Prostate gland (tissue), 2 donors: Measurements from ENCODE around the gene CAB39L. TPM values are rescaled to one million over a fixed set of nuclear protein-coding genes. Genes with fewer than 3 reads are reported as not detected.

Experiments
- DNase-seq: peaks from one replicate; pipeline ENCODE4 v3.0.0-alpha.2; 2019; ENCODE audit warnings: low spot score
- H3K27ac ChIP-seq, 2 donors: fragments of 200-600 bp; sonication (generic); 2 replicates each; pipeline ENCODE4 v1.5.1; 2017 to 2019
- H3K27me3 ChIP-seq: fragments of 200-600 bp; sonication (generic); replicated peaks from 2 replicates; pipeline ENCODE4 v1.5.1; 2019; ENCODE audit not compliant: insufficient read depth
- H3K36me3 ChIP-seq, 2 donors: fragments of 200-600 bp; sonication (generic); 1 replicate in 1 of 2; 2 replicates in 1 of 2; pipeline versions ENCODE4 v1.5.1 to v1.8.1; 2017 to 2019
- H3K4me1 ChIP-seq: fragments of 200-600 bp; sonication (generic); replicated peaks from 2 replicates; pipeline ENCODE4 v1.5.1; 2019
- H3K4me3 ChIP-seq, 2 donors: fragments of 200-600 bp; sonication (generic); 2 replicates each; pipeline ENCODE4 v1.5.1; 2017 to 2019
- H3K9me3 ChIP-seq: fragments of 200-600 bp; sonication (generic); 2 replicates; pipeline ENCODE4 v1.5.1; 2017
- CTCF ChIP-seq, 4 experiments: fragments of 200-600 bp in 2 of 4; fragments of 450-650 bp in 2 of 4; sonication (generic) in 2 of 4; IDR thresholded peaks; 1 replicate in 3 of 4; 2 replicates in 1 of 4; pipeline ENCODE4 v1.5.1; 2016 to 2019; ENCODE audit warnings: antibody characterized with exemption in 4 of 4, mild to moderate bottlenecking in 2 of 4, moderate library complexity in 2 of 4
- POLR2A ChIP-seq: fragments of 450-650 bp; IDR thresholded peaks from one replicate; pipeline ENCODE4 v1.6.1; 2016; ENCODE audit warnings: antibody characterized with exemption, mild to moderate bottlenecking
- POLR2AphosphoS5 ChIP-seq: sonication (generic); formaldehyde crosslinking; IDR thresholded peaks from one replicate; pipeline ENCODE4 v1.6.1; 2017; ENCODE audit warnings: antibody characterized with exemption
- WGBS: methylation state at CpG from one replicate; pipeline ENCODE4 v1.1.5; 2018; 5-methylcytosine and 5-hydroxymethylcytosine counted together
- intact Hi-C: fragments of 100-400 bp; cut with DNase I; formaldehyde crosslinking; loops from one replicate; pipeline ENCODE4 v1.14.2; 2022
- total RNA-seq, 2 donors: library from RNA; depleted of rRNA; stranded (reverse); fragments of >200 nt; gene quantifications; one replicate each; pipeline ENCODE4 v1.1.0, GENCODE V29; 2016

Gene CAB39L
- total RNA-seq, 2 donors from 2014 or later, result 43.9 to 96.5 TPM

- no peaks in the 10 kb centered on the region for H3K27me3 ChIP-seq
- peaks cover 5% of the 10 kb centered on the region for H3K4me1 ChIP-seq
- H3K9me3 ChIP-seq, result no peaks in the 10 kb centered on the region
- no peaks in the 10 kb centered on the region for H3K36me3 ChIP-seq
- no peak overlapping the region for H3K4me3 ChIP-seq
- H3K27ac ChIP-seq, result peak overlapping the region in 1 of 2 donors; percentile 30
- 72% methylated on average over 2 of the region's 2 CpGs for WGBS
- intact Hi-C loops, result no loop called here
- TF ChIP-seq CTCF (IDR thresholded peaks at IDR 0.05) (no peak), POLR2A (no peak), POLR2AphosphoS5 (no peak)
- DNase-seq, result no peak
Measured at GRCh38 chr13:49370371-49370770, 73.5 kb downstream of the CAB39L start.

DNA sequence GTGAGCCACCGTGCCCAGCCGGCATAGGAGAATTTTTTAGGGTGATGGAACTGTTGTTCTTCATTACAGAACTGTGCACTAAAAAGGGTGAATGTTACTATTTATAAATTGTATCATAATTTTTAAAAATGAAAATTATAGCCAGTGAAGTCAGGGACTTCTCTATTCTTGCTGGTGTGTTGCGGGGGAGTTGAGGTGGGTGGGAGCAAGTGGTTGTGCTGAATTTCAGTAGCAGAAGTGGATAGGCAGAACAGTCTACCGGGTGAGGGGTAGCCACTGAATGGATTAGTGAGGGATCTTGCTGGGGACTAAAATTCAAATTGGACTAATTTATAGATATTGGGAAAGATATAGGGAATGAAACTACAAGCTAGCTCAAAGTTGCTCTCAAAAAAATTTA, 74.0 kb downstream of the CAB39L start:
- no peaks in the 10 kb centered on the region for H3K27me3 ChIP-seq
- DNase-seq, result no peak
- TF ChIP-seq POLR2A (no peak), CTCF (IDR thresholded peaks at IDR 0.05) (no peak), POLR2AphosphoS5 (no peak)
- no peak overlapping the region for H3K4me3 ChIP-seq
- WGBS, result 89% methylated on average over 4 of the region's 4 CpGs
- peak overlapping the region in 1 of 2 donors; percentile 30 for H3K27ac ChIP-seq
- H3K36me3 ChIP-seq, result no peaks in the 10 kb centered on the region
- intact Hi-C loops, result no loop called here
- H3K4me1 ChIP-seq, result peaks cover 5% of the 10 kb centered on the region
- H3K9me3 ChIP-seq, result no peaks in the 10 kb centered on the region

DNA sequence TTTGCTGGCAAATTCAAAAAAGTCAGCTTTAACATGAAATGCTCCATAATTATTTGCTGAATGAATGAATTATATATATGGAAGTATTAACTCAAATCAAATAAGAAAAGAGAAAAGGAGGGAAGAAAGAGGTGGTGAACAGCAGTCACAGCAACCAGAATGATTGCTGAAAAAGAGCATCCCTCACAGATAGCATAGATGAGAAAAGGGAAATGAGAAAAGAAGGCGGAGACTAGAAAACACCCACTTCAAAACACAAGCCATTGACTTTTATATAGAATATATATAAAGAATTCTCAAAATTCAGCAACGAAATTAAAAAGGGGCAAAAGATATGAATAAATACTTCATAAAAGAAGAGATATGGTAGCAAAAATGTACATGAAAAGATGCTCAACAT, 75.2 kb downstream of the CAB39L start:
- Histone ChIP-seq H3K4me1 (peaks cover 5% of the 10 kb centered on the region), H3K4me3 (no peak overlapping the region), H3K36me3 (no peaks in the 10 kb centered on the region), H3K27me3 (no peaks in the 10 kb centered on the region), H3K9me3 (no peaks in the 10 kb centered on the region), H3K27ac (no peak overlapping the region)
- intact Hi-C loops, result no loop called here
- 95% methylated on average over 2 of the region's 2 CpGs for WGBS
- no peak for DNase-seq
- TF ChIP-seq POLR2A, result no peak
- TF ChIP-seq CTCF (IDR thresholded peaks at IDR 0.05), result no peak
- TF ChIP-seq POLR2AphosphoS5, result no peak

DNA sequence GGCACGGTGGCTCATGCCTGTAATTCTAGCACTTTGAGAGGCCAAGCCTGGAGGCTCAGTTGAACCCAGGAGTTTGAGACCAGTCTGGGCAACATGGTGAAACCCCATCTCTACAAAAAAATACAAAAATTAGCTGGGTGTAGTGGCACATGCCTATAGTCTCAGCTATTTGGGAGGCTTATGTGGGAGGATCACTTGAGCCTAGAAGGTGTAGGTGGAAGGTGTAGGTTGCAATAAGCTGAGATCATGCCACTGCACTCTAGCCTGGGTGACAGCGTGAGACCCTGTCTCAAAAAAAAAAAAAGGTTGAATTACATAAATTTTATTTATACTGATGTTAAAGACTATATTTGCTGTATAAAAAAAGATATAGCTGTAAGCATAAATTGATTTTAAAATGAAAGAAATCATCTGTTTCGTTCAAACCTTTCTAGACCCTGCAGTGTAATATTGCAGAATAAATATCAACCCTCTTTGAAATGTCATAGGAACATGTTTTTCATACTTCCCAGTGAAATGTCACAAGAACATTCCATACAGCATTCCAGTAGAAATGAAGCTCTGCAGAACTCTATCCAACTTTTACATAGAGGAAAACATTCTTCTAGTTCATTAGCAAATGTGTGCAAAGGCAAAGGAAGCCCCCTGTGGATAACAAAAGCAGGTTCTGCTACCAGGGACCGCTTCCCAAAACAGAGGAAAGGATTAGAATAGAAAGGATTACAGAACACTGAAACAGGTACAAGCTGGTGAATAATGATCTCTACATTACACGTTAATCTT, 76.0 kb downstream of the CAB39L start:
- 44% methylated on average over 5 of the region's 5 CpGs for WGBS
- Histone ChIP-seq H3K9me3 (no peaks in the 10 kb centered on the region), H3K27me3 (no peaks in the 10 kb centered on the region), H3K4me1 (peaks cover 5% of the 10 kb centered on the region), H3K36me3 (no peaks in the 10 kb centered on the region), H3K27ac (no peak overlapping the region), H3K4me3 (no peak overlapping the region)
- no peak for DNase-seq
- no peak for TF ChIP-seq POLR2A
- no peak for TF ChIP-seq CTCF (IDR thresholded peaks at IDR 0.05)
- no peak for TF ChIP-seq POLR2AphosphoS5
- intact Hi-C loops, result no loop called here

DNA sequence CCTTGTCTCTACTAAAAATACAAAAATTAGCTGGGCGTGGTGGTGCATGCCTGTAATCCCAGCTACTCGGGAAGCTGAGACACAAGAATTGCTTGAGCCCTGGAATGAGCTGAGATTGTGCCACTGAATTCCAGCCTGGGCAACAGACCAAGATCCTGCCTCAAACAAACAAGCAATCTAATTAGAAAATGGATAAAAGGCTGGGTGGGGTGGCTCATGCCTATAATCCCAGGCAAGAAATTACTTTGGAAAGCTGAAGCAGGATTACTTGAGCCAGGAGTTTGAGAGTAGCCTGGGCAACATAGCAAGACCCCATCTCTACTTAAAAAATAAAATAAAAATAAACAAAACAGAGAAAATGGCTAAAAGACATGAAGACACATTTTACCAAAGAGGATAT, 77.0 kb downstream of the CAB39L start:
- intact Hi-C loops, result no loop called here
- TF ChIP-seq POLR2AphosphoS5 (no peak), CTCF (IDR thresholded peaks at IDR 0.05) (no peak), POLR2A (no peak)
- Histone ChIP-seq H3K27me3 (no peaks in the 10 kb centered on the region), H3K36me3 (no peaks in the 10 kb centered on the region), H3K9me3 (no peaks in the 10 kb centered on the region), H3K4me1 (no peaks in the 10 kb centered on the region), H3K4me3 (no peak overlapping the region), H3K27ac (no peak overlapping the region)
- no peak for DNase-seq
- 71% methylated on average over 2 of the region's 2 CpGs for WGBS
